Testis (tissue), 3 donors: ENCODE data around the gene SNTA1. TPM values are rescaled to one million over a fixed set of nuclear protein-coding genes. Genes with fewer than 3 reads are reported as not detected.

Source experiments
- DNase-seq: peaks from one replicate; pipeline ENCODE4 v3.0.0-alpha.2; 2019
- H3K27ac ChIP-seq, 2 donors: fragments of 200-600 bp; sonication (generic); one replicate each; pipeline ENCODE4 v1.5.1; 2019
- H3K27me3 ChIP-seq: fragments of 200-600 bp; sonication (generic); one replicate; pipeline ENCODE4 v1.5.1; 2019
- H3K36me3 ChIP-seq: fragments of 200-600 bp; sonication (generic); one replicate; pipeline ENCODE4 v1.5.1; 2017; ENCODE audit warnings: low read depth; ENCODE audit errors: missing control alignments
- H3K4me1 ChIP-seq: fragments of 200-600 bp; sonication (generic); one replicate; pipeline ENCODE4 v1.5.1; 2019
- H3K4me3 ChIP-seq, 2 donors: fragments of 200-600 bp; sonication (generic); one replicate each; pipeline ENCODE4 v1.5.1; 2017 to 2019
- H3K9me3 ChIP-seq: fragments of 200-600 bp; sonication (generic); one replicate; pipeline ENCODE4 v1.5.1; 2017
- CTCF ChIP-seq, 3 experiments: fragments of 450-650 bp in 2 of 3; fragments of 200-600 bp in 1 of 3; sonication (generic) in 1 of 3; IDR thresholded peaks; one replicate each; pipeline ENCODE4 v1.5.1; 2016 to 2019; ENCODE audit warnings: antibody characterized with exemption in 3 of 3, mild to moderate bottlenecking in 2 of 3, moderate library complexity in 1 of 3
- POLR2A ChIP-seq: fragments of 450-650 bp; IDR thresholded peaks from one replicate; pipeline ENCODE4 v1.6.1; 2017; ENCODE audit warnings: antibody characterized with exemption, mild to moderate bottlenecking, moderate library complexity
- WGBS, 2 donors: methylation state at CpG; one replicate each; pipeline ENCODE4 v1.1.5; 2018; 5-methylcytosine and 5-hydroxymethylcytosine counted together
- intact Hi-C: fragments of 100-400 bp; cut with DNase I; formaldehyde crosslinking; loops from one replicate; pipeline ENCODE4 v1.15.1; 2023; ENCODE audit warnings: low total_unique reads
- polyA plus RNA-seq: library from polyadenylated mRNA; stranded (reverse); fragments of 350-450 nt; fragmentation: Illumina TruSeq; extraction: RNeasy Lipid Tissue Mini Kit (QIAGEN cat#74804); gene quantifications from one replicate; pipeline ENCODE4 v1.2.3, GENCODE V29; 2014; ENCODE audit warnings: low read depth, low replicate concordance; ENCODE audit not compliant: insufficient read depth
- total RNA-seq, 2 donors: library from RNA; depleted of rRNA; stranded (reverse); fragments of >200 nt; gene quantifications; one replicate each; pipeline ENCODE4 v1.2.3, GENCODE V29; 2016

SNTA1 gene
- total and polyA plus RNA-seq, 3 donors from 2014 or later, result 28.0 to 135 (median 96.8) TPM

- H3K4me3 ChIP-seq, result no peak overlapping the region
- H3K36me3 ChIP-seq, result no peaks in the 10 kb centered on the region
- no peak for DNase-seq
These were observed 31.7 kb downstream of the SNTA1 start for GRCh38 chr20:33411711-33412483.

DNA sequence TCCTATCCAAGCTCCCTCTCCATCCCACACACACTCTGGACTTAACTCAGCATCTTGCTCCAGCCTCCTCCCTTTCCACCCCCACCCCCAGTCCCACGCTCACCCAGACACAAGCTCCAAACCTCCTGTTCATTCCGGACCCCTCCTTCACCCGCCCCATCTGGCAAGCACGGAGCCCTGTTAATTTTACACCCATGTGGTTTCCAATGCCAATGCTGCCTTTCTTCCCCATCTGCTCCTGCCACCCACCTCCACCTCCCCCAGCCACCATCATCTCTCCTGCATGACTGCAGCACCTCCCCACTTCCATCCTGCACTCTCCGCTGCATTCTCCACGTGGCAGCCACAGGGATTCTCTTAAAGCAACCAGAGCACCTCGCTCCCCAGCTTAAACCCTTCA, 32.3 kb downstream of the SNTA1 start:
- H3K9me3 ChIP-seq, result no peaks in the 10 kb centered on the region
- no peaks in the 10 kb centered on the region for H3K36me3 ChIP-seq
- no peak overlapping the region for H3K4me3 ChIP-seq
- H3K27ac ChIP-seq, result no peak overlapping the region
- TF ChIP-seq POLR2A, result no peak
- no peak for TF ChIP-seq CTCF (IDR thresholded peaks at IDR 0.05)
- no peaks in the 10 kb centered on the region for H3K27me3 ChIP-seq
- intact Hi-C loops, result no loop called here
- WGBS, 2 donors, result 84 to 87% methylated on average over 7 of the region's 7 CpGs
- DNase-seq, result no peak
- H3K4me1 ChIP-seq, result no peaks in the 10 kb centered on the region

More at GRCh38 chr20:33411711-33412483, 31.7 kb downstream of the SNTA1 start:
- intact Hi-C loops, result no loop called here
- WGBS, 2 donors, result 76 to 93% methylated on average over 2 to 7 of the region's 7 CpGs
- no peaks in the 10 kb centered on the region for H3K9me3 ChIP-seq
- TF ChIP-seq POLR2A, result no peak
- H3K4me1 ChIP-seq, result no peaks in the 10 kb centered on the region
- H3K27ac ChIP-seq, result no peak overlapping the region
- no peaks in the 10 kb centered on the region for H3K27me3 ChIP-seq

- Histone ChIP-seq H3K4me1 (no peaks in the 10 kb centered on the region), H3K27me3 (no peaks in the 10 kb centered on the region), H3K36me3 (no peaks in the 10 kb centered on the region), H3K27ac (no peak overlapping the region), H3K4me3 (no peak overlapping the region), H3K9me3 (no peaks in the 10 kb centered on the region)
- TF ChIP-seq POLR2A (no peak), CTCF (IDR thresholded peaks at IDR 0.05) (no peak)
- WGBS, 2 donors, result 91 to 94% methylated on average over 13 to 15 of the region's 15 CpGs
- intact Hi-C loops, result no loop called here
- no peak for DNase-seq
These were observed 33.4 kb downstream of the SNTA1 start for GRCh38 chr20:33410081-33410742.

DNA sequence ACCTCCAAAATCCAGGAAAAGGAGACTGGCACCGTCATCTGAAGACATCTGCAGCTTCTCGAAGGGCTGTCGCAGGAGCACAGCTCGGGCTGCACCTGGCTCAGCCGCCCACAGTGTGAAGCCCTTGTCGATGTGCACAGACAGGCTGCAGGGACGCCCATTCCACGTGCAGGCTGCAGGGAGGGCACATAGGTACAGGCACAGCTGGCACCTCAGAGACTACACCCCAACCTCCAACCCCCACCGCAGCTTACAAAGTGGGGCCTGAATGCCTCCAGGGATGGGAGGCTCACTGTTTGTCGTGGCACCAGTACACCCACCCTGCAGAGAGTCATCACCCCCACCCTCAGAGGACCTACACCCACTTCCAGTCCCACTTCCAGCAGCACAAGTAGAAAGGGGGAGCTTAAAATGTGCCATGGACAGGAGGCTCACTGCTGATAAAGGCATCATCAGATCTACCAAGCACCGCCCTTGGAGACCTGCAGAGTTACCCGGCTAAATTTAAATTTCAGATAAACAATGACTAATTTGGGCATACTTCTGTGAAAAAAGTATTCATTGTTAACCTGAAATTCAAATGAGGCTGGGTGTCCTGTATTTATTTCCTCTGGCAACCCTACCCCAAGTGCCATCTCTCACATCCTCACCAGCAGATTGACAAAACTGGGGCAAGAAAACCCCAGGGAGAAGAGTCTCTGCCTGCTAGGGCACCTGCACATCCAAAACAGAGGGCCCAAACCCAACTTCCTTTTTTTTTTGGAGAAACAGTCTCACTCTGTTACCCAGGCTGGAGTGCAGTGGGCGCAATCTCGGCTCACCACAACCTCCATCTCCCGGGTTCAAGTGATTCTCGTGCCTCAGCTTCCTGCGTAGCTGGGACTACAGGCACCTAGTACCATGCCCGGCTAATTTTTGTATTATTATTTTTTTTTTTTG, 34.6 kb downstream of the SNTA1 start:
- DNase-seq, result no peak
- intact Hi-C loops, result no loop called here
- H3K4me1 ChIP-seq, result no peaks in the 10 kb centered on the region
- WGBS, 2 donors, result 89 to 94% methylated on average over 10 to 17 of the region's 18 CpGs
- no peak for TF ChIP-seq POLR2A
- TF ChIP-seq CTCF (IDR thresholded peaks at IDR 0.05), result no peak
- no peaks in the 10 kb centered on the region for H3K36me3 ChIP-seq
- H3K27ac ChIP-seq, result no peak overlapping the region
- no peak overlapping the region for H3K4me3 ChIP-seq
- H3K9me3 ChIP-seq, result no peaks in the 10 kb centered on the region
- no peaks in the 10 kb centered on the region for H3K27me3 ChIP-seq

- Histone ChIP-seq H3K27ac (no peak overlapping the region), H3K4me3 (no peak overlapping the region), H3K9me3 (no peaks in the 10 kb centered on the region), H3K4me1 (no peaks in the 10 kb centered on the region), H3K27me3 (no peaks in the 10 kb centered on the region), H3K36me3 (no peaks in the 10 kb centered on the region)
- 87% methylated on average over 12 of the region's 12 CpGs; no CpG with 5 or more reads in 1 of the 2 donors for WGBS, 2 donors
- TF ChIP-seq POLR2A (no peak), CTCF (IDR thresholded peaks at IDR 0.05) (no peak)
- DNase-seq, result no peak
- intact Hi-C loops, result no loop called here
These were observed 35.2 kb downstream of the SNTA1 start for GRCh38 chr20:33408313-33408712.
